Activated CD4-positive, alpha-beta T cell treated with anti-CD3 and anti-CD28 coated beads for 36 hours (primary cell): ENCODE data around the gene CHST11. TPM values are rescaled to one million over a fixed set of nuclear protein-coding genes. Genes with fewer than 3 reads are reported as not detected.

Experiments
- ATAC-seq: fragments of 200-7000 bp; cut with Tn5 transposase; one replicate; pipeline ENCODE4 v1.10.0; 2021; ENCODE audit warnings: mild to moderate bottlenecking, moderate library complexity
- CTCF ChIA-PET: fragments of 350-600 bp; sonication (Branson Sonifier 250); formaldehyde crosslinking; loops from one replicate; lab custom pipeline; 2021; ENCODE audit warnings: antibody characterized with exemption; lab: Charles Lee
- POLR2A ChIA-PET: fragments of 350-600 bp; sonication (Branson Sonifier 250); formaldehyde crosslinking; loops from one replicate; lab custom pipeline; 2021; ENCODE audit warnings: antibody characterized with exemption, inconsistent platforms; lab: Charles Lee
- DNase-seq: peaks from one replicate; pipeline ENCODE4 v3.0.0-alpha.2; 2020
- H3K27ac Mint-ChIP-seq: one replicate; pipeline ENCODE4 v1.8.0; 2021; ENCODE audit warnings: mixed read lengths
- H3K27me3 Mint-ChIP-seq: one replicate; pipeline ENCODE4 v1.8.0; 2021; ENCODE audit warnings: mixed read lengths
- H3K36me3 Mint-ChIP-seq: one replicate; pipeline ENCODE4 v1.8.0; 2021; ENCODE audit warnings: low read depth, mixed read lengths
- H3K4me1 Mint-ChIP-seq: one replicate; pipeline ENCODE4 v1.8.0; 2021; ENCODE audit warnings: mixed read lengths
- H3K4me3 Mint-ChIP-seq: one replicate; pipeline ENCODE4 v1.8.0; 2021; ENCODE audit warnings: mild to moderate bottlenecking, moderate library complexity, mixed read lengths
- H3K9me3 Mint-ChIP-seq: one replicate; pipeline ENCODE4 v1.8.0; 2021; ENCODE audit warnings: low read depth, mixed read lengths
- intact Hi-C, 2 experiments: fragments of 100-400 bp; cut with DNase I in 1 of 2; cut with micrococcal nuclease in 1 of 2; formaldehyde crosslinking; loops; one replicate each; pipeline versions ENCODE4 v1.14.2 to v1.15.1; 2022 to 2024; cut with DNase I, micrococcal nuclease
- total RNA-seq, 2 experiments: library from RNA; stranded (reverse); gene quantifications; one replicate each; pipeline ENCODE4 v1.2.3, GENCODE V29; 2021

CHST11 gene
- total RNA-seq, 2 experiments from 2014 or later: 33.3 to 33.6 TPM

GRCh38 chr12:104649217-104649824 lies 192.6 kb downstream of the CHST11 start:
- ChIA-PET CTCF (interaction anchor here (1.1 to 1.2 kb wide), 2 partner anchors 12 to 268 kb away, joined by 4 read pairs; no protein-coding TSS in a partner anchor), POLR2A (no interaction called here)
- ATAC-seq: no peak
- H3K4me1 Mint-ChIP-seq: peaks cover 23% of the 10 kb centered on the region
- no peaks in the 10 kb centered on the region for H3K27me3 Mint-ChIP-seq
- intact Hi-C loops: no loop called here
- no peak overlapping the region for H3K4me3 Mint-ChIP-seq
- H3K36me3 Mint-ChIP-seq: peaks cover 15% of the 10 kb centered on the region
- no peak overlapping the region for H3K27ac Mint-ChIP-seq
- peaks cover 7% of the 10 kb centered on the region for H3K9me3 Mint-ChIP-seq
- no peak for DNase-seq

GRCh38 chr12:104649921-104650320 lies 193.2 kb downstream of the CHST11 start:
- Mint-ChIP-seq H3K9me3 (peaks cover 7% of the 10 kb centered on the region), H3K4me1 (peaks cover 21% of the 10 kb centered on the region), H3K36me3 (peaks cover 15% of the 10 kb centered on the region), H3K4me3 (no peak overlapping the region), H3K27me3 (no peaks in the 10 kb centered on the region), H3K27ac (no peak overlapping the region)
- ATAC-seq (no peak), DNase-seq (no peak)
- POLR2A ChIA-PET: no interaction called here
- intact Hi-C loops: no loop called here
- CTCF ChIA-PET: interaction anchor here (1.1 to 1.2 kb wide), 2 partner anchors 11 to 268 kb away, joined by 4 read pairs; no protein-coding TSS in a partner anchor

- DNase-seq: no peak
- POLR2A ChIA-PET: no interaction called here
- intact Hi-C loops: no loop called here
- H3K27ac Mint-ChIP-seq: no peak overlapping the region
- H3K4me1 Mint-ChIP-seq: peaks cover 21% of the 10 kb centered on the region
- peaks cover 7% of the 10 kb centered on the region for H3K9me3 Mint-ChIP-seq
- no peak overlapping the region for H3K4me3 Mint-ChIP-seq
- H3K36me3 Mint-ChIP-seq: peaks cover 15% of the 10 kb centered on the region
- ATAC-seq: no peak
- CTCF ChIA-PET: interaction anchor here (0.6 kb wide), 2 partner anchors 269 to 366 kb away, joined by 3 read pairs; no protein-coding TSS in a partner anchor
- H3K27me3 Mint-ChIP-seq: no peaks in the 10 kb centered on the region
These were observed 193.8 kb downstream of the CHST11 start for GRCh38 chr12:104650541-104650940.

- H3K4me3 Mint-ChIP-seq: no peak overlapping the region
These were observed 195.1 kb downstream of the CHST11 start for GRCh38 chr12:104651811-104652210.

GRCh38 chr12:104652358-104652757 lies 195.6 kb downstream of the CHST11 start:
- Mint-ChIP-seq H3K4me3 (no peak overlapping the region), H3K36me3 (peaks cover 6% of the 10 kb centered on the region), H3K4me1 (peaks cover 19% of the 10 kb centered on the region), H3K27ac (no peak overlapping the region), H3K9me3 (peaks cover 4% of the 10 kb centered on the region), H3K27me3 (no peaks in the 10 kb centered on the region)
- ChIA-PET CTCF (interaction anchor here (0.6 to 1.6 kb wide), 7 partner anchors 8 to 196 kb away, joined by 3 to 4 read pairs (median 3); partner anchors contain the start of gene CHST11), POLR2A (interaction anchor here (0.7 kb wide), 1 partner anchor 77 kb away, joined by 3 read pairs; no protein-coding TSS in a partner anchor)
- DNase-seq: no peak
- no peak for ATAC-seq
- intact Hi-C loops: no loop called here

More at GRCh38 chr12:104651811-104652210, 195.1 kb downstream of the CHST11 start:
- DNase-seq: no peak
- Mint-ChIP-seq H3K36me3 (peaks cover 6% of the 10 kb centered on the region), H3K4me1 (peaks cover 19% of the 10 kb centered on the region), H3K27me3 (no peaks in the 10 kb centered on the region), H3K9me3 (peaks cover 4% of the 10 kb centered on the region), H3K27ac (no peak overlapping the region)
- ATAC-seq: no peak
- intact Hi-C loops: no loop called here
- POLR2A ChIA-PET: no interaction called here
- CTCF ChIA-PET: interaction anchor here (0.8 to 1.6 kb wide), 3 partner anchors 11 to 96 kb away, joined by 3 to 4 read pairs (median 3); no protein-coding TSS in a partner anchor

GRCh38 chr12:104652910-104653309 lies 196.2 kb downstream of the CHST11 start:
- H3K4me3 Mint-ChIP-seq: no peak overlapping the region
- peaks cover 2% of the 10 kb centered on the region for H3K36me3 Mint-ChIP-seq
- no peak overlapping the region for H3K27ac Mint-ChIP-seq
- H3K9me3 Mint-ChIP-seq: no peaks in the 10 kb centered on the region
- H3K27me3 Mint-ChIP-seq: no peaks in the 10 kb centered on the region
- DNase-seq (no peak), ATAC-seq (no peak)
- peaks cover 16% of the 10 kb centered on the region for H3K4me1 Mint-ChIP-seq
- ChIA-PET POLR2A (interaction anchor here (0.7 kb wide), 1 partner anchor 76 kb away, joined by 3 read pairs; no protein-coding TSS in a partner anchor), CTCF (interaction anchor here (0.6 to 1.6 kb wide), 6 partner anchors 9 to 196 kb away, joined by 3 to 4 read pairs (median 4); partner anchors contain the start of gene CHST11)
- intact Hi-C loops: no loop called here

GRCh38 chr12:104653730-104654664 lies 197.2 kb downstream of the CHST11 start:
- Mint-ChIP-seq H3K4me3 (no peak overlapping the region), H3K9me3 (no peaks in the 10 kb centered on the region), H3K27ac (no peak overlapping the region), H3K36me3 (no peaks in the 10 kb centered on the region), H3K4me1 (peaks cover 7% of the 10 kb centered on the region), H3K27me3 (no peaks in the 10 kb centered on the region)
- POLR2A ChIA-PET: no interaction called here
- intact Hi-C loops: no loop called here
- ATAC-seq (peak; percentile 61), DNase-seq (peak; percentile 44)
- CTCF ChIA-PET: interaction anchor here (0.8 to 1.8 kb wide), 5 partner anchors 9 to 272 kb away, joined by 3 to 11 read pairs (median 5); no protein-coding TSS in a partner anchor

GRCh38 chr12:104654665-104655609 lies 198.2 kb downstream of the CHST11 start:
- H3K9me3 Mint-ChIP-seq: no peaks in the 10 kb centered on the region
- peaks cover 7% of the 10 kb centered on the region for H3K4me1 Mint-ChIP-seq
- no peak overlapping the region for H3K4me3 Mint-ChIP-seq
- DNase-seq (no peak), ATAC-seq (no peak)
- H3K27me3 Mint-ChIP-seq: no peaks in the 10 kb centered on the region
- no peaks in the 10 kb centered on the region for H3K36me3 Mint-ChIP-seq
- POLR2A ChIA-PET: no interaction called here
- intact Hi-C loops: no loop called here
- no peak overlapping the region for H3K27ac Mint-ChIP-seq
- CTCF ChIA-PET: interaction anchor here (0.6 to 1.8 kb wide), 7 partner anchors 7 to 273 kb away, joined by 3 to 11 read pairs (median 4); no protein-coding TSS in a partner anchor

- H3K9me3 Mint-ChIP-seq: no peaks in the 10 kb centered on the region
- POLR2A ChIA-PET: no interaction called here
- CTCF ChIA-PET: interaction anchor here (1.0 kb wide), 1 partner anchor 9 kb away, joined by 3 read pairs; no protein-coding TSS in a partner anchor
These were observed 199.6 kb downstream of the CHST11 start for GRCh38 chr12:104656383-104656782.

GRCh38 chr12:104656921-104657320 lies 200.2 kb downstream of the CHST11 start:
- DNase-seq (no peak), ATAC-seq (no peak)
- intact Hi-C loops: no loop called here
- Mint-ChIP-seq H3K27ac (no peak overlapping the region), H3K4me3 (no peak overlapping the region), H3K4me1 (peaks cover 8% of the 10 kb centered on the region), H3K36me3 (no peaks in the 10 kb centered on the region), H3K27me3 (no peaks in the 10 kb centered on the region), H3K9me3 (no peaks in the 10 kb centered on the region)
- ChIA-PET POLR2A (no interaction called here), CTCF (no interaction called here)

More at GRCh38 chr12:104656383-104656782, 199.6 kb downstream of the CHST11 start:
- Mint-ChIP-seq H3K27me3 (no peaks in the 10 kb centered on the region), H3K4me1 (peaks cover 7% of the 10 kb centered on the region), H3K36me3 (no peaks in the 10 kb centered on the region), H3K27ac (no peak overlapping the region), H3K4me3 (no peak overlapping the region)
- no peak for ATAC-seq
- intact Hi-C loops: no loop called here
- DNase-seq: no peak
